ENCODE measurements around the gene CD22.

DNA sequence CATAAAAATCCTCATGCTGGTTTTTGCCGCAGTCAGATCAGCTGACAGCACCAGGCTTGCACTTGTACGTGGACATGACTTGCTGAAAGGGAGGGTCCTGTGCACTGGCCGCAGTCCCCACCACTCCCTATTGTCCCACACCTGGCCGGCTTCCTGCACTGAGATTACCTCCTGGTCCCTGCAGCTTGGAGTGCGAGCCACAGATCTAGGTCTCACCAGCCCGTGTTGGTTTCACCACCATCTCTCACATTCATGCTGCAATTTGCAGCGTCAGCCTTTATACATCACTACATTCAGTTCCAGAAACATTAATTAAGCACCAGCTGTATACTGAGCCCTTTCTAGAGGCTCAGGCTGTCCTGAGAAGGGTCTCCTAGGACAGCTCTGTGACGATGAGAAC, 15.0 kb upstream of the CD22 start:
- TF ChIP-seq CTCF (conservative IDR thresholded peaks at IDR 0.05) (no peak), ZFX (IDR thresholded peaks at IDR 0.05) (no peak)

Measured in C4-2B (cell line).